Measurements from ENCODE around the gene ALCAM.

Gene ALCAM

GRCh38 chr3:105532251-105532650 is 165.5 kb downstream of the ALCAM start:
- DNase-seq (ENCODE audit: low spot score), result no peak

DNA sequence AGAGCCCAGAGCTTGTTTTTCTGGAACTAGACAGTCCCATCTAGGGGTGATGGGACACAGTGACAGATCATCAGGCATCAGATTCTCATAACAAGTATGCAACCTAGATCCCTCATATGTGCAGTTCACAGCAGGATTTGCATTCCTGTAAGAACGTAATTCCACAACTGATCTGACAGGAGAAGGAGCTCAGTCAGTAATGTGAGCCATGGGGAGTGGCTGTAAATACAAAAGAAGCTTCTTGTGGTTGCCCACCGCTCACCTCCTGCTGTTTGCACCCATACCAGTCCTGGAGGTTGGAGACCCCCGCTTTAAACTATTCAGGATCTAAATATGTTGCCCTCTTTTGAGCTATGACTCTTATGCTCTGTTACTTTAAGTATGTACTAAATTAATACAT is 167.3 kb downstream of the ALCAM start:
- no peak for DNase-seq (ENCODE audit: low spot score)

- DNase-seq (ENCODE audit: low spot score), result no peak
Observed at GRCh38 chr3:105534491-105534890, 167.8 kb downstream of the ALCAM start.

- no peak for DNase-seq (ENCODE audit: low spot score)
Observed at GRCh38 chr3:105537371-105538080, 170.8 kb downstream of the ALCAM start.

DNA sequence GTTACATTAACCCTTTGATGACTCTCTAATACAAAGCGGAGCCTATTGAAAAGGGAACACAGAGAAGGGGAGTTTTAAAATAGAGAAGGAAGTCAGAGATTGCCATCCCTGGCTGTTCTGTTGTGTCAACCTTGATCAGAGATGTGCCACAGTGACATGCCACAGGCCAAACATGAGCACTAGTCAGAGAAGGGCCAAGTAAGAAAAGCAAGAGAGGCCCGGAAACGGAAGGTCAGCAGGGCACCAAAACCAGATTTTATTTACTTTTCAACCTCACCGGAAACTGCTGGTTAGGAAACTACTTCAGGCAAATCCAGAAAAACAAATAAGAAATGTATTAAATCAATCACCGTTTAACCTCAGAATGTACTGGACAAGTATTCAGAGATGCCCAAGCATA is 171.8 kb downstream of the ALCAM start:
- DNase-seq (ENCODE audit: low spot score), result peak; percentile 9

GRCh38 chr3:105539897-105540296 is 173.2 kb downstream of the ALCAM start:
- no peak for DNase-seq (ENCODE audit: low spot score)

DNA sequence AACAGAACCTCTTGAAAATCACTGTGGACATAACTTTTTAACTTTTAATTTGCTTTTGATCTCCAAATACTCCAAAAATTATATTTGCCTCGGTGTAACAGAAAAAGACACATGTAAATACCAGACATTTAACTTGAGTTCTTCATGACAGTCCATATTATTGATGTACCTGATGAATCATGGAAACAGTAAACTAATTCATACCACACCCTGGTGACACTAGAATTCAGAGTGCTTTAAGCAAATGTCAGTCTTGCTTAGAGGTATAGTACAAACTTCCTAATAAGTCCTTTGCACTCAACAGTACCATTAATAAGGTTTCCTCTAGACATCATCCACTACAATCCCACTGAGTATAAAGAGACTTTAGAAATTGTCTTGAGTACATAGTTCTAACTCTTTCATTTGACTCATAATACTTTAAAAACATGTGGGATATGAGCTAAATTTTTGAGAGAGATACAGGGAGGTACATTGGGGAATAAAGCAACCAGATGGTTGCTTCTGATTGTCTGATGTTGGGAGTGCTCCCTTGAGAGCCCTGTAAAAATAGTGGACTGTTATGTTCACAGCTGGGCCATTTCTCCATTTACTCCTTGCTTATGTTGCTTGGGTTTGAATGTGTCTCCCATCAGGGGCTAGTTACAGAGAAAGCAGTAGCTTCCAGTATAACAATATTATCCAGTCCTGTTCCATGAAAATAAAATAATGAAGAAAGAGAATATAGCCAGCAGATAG is 175.7 kb downstream of the ALCAM start:
- no peak for DNase-seq (ENCODE audit: low spot score)

DNA sequence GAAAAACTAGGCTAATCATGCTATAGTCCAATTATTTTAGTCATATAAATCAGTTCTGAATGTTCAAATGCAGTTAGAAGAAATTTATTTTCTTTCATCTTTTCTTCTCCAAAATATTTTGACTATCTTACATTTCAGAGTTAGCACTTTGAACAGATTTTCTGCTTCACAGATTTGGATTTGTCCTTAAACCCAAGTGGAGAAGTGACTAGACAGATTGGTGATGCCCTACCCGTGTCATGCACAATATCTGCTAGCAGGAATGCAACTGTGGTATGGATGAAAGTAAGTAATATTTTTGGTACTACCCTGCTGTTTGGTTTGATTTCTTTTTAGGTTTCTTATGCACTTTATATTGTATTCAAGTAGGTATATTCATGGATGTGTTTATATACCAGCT is 178.3 kb downstream of the ALCAM start:
- no peak for DNase-seq (ENCODE audit: low spot score)

- no peak for DNase-seq (ENCODE audit: low spot score)
Observed at GRCh38 chr3:105553851-105554250, 187.1 kb downstream of the ALCAM start.

DNA sequence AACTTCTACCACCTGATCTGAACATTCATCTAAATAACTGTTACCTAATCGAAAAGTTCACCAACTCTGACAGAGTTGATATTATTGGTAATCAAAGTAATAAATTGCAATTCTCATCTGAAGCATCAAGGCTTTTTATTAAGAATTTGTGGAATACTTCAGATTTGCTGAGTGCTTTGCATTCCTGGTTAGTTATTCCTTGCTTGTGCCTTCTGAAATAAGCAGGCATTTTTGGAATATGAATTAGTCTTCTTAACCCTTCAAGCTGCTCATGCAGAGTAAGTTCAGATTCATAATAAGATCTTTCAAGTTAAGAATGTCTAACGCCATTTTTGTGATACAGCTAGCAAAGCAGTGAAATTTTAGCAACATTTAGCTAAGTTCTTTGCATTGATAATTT is 188.5 kb downstream of the ALCAM start:
- no peak for DNase-seq (ENCODE audit: low spot score)

GRCh38 chr3:105559856-105560255 is 193.1 kb downstream of the ALCAM start:
- DNase-seq (ENCODE audit: low spot score), result no peak

GRCh38 chr3:105561876-105562275 is 195.2 kb downstream of the ALCAM start:
- peak; percentile 5 for DNase-seq (ENCODE audit: low spot score)

- peak; percentile 10 for DNase-seq (ENCODE audit: low spot score)
Observed at GRCh38 chr3:105564546-105565288, 198.0 kb downstream of the ALCAM start.

DNA sequence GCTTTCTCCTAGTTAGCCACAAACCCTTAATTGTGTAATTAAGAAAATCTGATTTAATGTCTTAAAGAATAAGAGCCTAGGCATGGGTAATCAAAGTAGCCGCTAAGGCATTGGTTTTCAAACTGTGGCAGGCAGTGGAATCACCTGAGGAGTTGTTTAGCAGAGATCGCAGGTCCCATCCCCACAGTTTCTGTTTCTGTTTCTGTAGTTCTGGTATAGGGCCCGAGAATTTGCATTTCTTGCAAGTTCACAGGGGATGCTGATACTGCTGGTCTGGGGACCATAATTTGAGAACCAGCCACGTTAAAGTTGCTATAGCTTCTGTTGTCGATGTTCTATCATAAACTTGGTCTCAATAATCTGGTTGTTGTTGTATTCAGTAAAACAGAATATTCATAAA is 204.3 kb downstream of the ALCAM start:
- no peak for DNase-seq (ENCODE audit: low spot score)

DNA sequence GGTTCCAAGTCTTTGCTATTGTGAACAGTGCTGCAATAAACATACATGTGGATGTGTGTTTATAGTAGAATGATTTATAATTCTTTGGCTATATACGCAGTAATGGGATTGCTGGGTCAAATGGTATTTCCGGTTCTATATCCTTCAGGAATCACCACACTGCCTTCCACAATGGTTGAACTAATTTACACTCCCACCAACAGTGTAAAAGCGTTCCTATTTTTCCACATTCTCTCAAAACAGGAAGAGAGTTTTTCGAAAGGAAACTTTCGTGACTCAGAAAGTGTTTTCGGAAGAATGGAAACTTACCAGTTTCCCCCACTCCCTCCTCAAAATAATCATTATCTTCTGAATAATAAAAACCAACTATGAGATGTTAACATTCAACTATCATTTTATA is 205.8 kb downstream of the ALCAM start:
- DNase-seq (ENCODE audit: low spot score), result no peak

- no peak for DNase-seq (ENCODE audit: low spot score)
Observed at GRCh38 chr3:105579439-105579838, 212.7 kb downstream of the ALCAM start.

DNA sequence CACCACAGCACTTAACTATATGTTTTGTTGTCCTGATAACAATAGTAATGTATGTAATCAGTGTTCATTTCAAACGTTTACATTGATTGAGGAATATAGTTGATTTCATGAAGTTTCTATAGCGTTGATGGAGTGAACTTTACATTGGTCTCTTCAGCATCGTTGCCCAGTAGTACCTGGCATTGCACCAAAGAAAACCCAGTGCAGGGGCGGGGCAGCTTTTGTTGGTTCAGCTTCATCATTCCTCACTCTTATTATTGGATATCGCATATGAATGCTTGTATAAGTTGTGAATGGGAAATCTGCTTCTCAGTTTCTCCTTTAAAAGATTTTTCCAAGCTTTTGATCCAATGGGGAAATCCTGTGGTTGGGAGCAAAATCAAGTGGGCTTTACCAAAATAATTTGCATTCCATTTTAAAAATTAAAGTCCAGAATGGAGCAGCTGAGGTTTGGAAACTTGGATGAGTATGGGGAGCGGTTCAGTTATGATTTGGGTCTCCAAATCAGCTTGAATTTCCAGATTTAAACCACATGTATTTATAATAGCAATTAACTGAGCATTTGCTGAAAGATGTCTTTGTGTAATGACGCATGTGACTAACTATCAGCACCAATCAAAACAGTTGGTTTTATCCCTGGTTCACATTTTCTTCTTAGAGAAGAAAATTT is 213.7 kb downstream of the ALCAM start:
- DNase-seq (ENCODE audit: low spot score), result no peak

DNA sequence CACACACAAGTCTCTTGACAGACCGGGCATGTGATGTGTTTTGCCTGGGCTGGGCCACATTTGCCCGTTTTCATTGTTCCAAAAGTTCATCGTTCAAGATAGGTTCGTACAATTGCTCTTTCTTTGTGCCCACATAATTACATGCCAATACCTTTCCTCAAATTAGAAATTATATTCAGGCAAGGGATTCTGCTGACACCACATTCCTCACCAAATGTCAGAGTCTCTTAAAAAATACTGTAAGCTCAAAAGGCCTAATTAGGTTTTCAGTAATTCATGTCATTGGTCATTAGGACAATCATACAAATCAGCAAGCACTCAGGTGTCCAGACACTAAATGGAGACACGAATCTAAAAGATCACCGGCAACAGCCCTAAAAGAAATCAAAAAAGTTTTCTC is 215.3 kb downstream of the ALCAM start:
- DNase-seq (ENCODE audit: low spot score), result no peak

GRCh38 chr3:105584003-105584790 is 217.5 kb downstream of the ALCAM start:
- no peak for DNase-seq (ENCODE audit: low spot score)

- no peak for DNase-seq (ENCODE audit: low spot score)
Observed at GRCh38 chr3:105593315-105593714, 226.6 kb downstream of the ALCAM start.

DNA sequence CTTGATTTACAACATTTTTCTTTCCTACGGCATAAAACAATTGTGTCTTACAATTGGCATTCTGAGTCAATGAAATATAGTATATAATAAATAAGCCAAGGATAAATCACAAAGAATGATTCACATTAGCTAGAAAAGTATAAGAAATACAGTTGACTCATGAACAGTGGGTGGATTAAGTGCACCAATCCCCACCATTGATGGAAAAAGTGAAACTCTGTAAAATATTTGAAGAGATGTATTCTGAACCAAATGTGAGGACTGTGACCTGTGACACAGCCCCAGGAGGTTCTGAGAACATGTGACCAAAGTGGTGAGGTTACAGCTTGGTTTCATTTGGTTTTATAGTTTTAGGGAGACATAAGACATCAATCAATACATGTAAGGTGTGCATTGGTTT is 227.5 kb downstream of the ALCAM start:
- no peak for DNase-seq (ENCODE audit: low spot score)

All from HuH-7 (cell line).